Left colon (tissue), 2 donors: ENCODE measurements around the gene IRGQ. TPM values are rescaled to one million over a fixed set of nuclear protein-coding genes. Genes with fewer than 3 reads are reported as not detected.
"Not testable (repeated sequence)": the region's sequence is repeated elsewhere in the genome, so short reads cannot be mapped to it uniquely, and the experiment has no call there.

Source experiments
- ATAC-seq: fragments of 200-7000 bp; cut with Tn5 transposase; one replicate; pipeline ENCODE4 v1.9.1; 2020; ENCODE audit warnings: mild to moderate bottlenecking, moderate library complexity
- DNase-seq, 2 donors: peaks; one replicate each; pipeline ENCODE4 v3.0.0-alpha.2; 2020
- intact Hi-C, 2 donors: fragments of 100-400 bp; cut with DNase I in 1 of 2; cut with micrococcal nuclease in 1 of 2; formaldehyde crosslinking; loops; one replicate each; pipeline versions ENCODE4 v1.11.2 to v1.14.0; 2022; cut with DNase I, micrococcal nuclease
- total RNA-seq, 2 donors: library from RNA; stranded (reverse); fragmentation: NEBNext Ultra II Directional; extraction: Animal tissue kit (Norgen Biotek cat#: 25700); gene quantifications; one replicate each; pipeline ENCODE4 v1.2.1, GENCODE V29; 2021
- donor health status: DM: no; HTN: no; CAD: no.
- donor health status: DM: yes; HTN: yes; CAD: no.

IRGQ gene
- total RNA-seq, 2 donors from 2014 or later = 19.8 to 23.3 TPM

DNA sequence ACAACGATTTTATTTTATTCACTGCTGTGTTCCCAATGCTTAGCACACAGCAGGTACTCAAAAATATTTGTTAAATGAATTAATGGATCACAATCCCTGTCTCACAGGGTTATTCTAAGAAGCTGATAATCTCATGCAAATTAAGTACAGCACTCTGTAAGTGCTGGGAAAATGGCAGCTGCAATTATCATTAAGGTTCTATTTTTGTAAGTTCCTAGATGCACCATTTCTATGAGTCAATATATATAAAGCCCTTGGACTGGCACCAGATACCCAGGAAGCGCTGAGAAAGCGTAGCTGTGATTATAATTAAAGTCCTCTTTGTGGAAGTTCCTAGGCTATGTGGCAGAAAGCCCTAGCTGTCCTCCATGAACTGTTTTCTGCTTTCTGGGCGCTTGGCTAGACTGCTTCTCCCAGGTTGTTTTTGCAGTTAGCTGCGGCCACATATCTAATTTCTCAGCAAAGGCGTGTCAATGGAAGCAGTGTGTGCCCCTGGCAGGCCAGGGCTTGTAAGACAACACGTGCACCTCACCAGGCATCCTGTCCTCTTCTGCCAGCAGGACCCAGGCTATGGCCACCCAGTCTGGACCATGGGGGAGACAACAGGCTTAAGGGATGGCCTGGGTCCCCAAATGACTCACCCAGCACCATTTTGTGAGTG lies 10.8 kb upstream of the IRGQ start:
- ATAC-seq = no peak
- intact Hi-C loops = no loop called here

DNA sequence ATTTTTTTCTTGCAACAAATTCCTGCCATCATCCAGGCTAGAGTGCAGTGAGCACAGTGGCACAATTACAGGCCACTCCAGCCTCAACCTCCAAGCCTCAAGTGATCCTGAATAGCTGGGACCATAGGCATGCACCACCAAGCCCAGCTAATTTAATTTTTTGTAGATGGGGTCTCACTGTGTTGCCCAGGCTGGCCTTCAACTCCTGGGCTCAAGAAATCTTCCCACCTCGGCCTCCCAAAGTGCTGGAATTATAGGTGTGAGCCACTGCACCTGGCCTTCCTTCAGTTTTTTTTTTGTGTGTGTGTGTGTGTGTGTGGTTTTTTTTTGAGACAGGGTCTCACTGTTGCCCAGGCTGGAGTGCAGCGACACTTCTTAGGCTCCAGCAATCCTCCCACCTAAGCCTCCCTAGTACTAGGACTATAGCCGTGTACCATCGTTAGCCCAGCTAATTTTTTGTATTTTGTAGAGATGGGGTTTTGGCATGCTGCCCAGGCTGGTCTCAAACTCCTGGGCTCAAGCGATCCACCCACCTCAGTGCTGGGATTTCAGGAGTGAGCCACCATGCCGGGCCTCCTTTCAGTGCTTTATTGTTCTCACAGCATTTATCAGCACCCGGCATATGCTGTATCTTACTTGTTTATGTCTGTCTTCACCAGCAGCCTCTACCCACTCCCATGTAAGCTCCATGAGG lies 10.1 kb upstream of the IRGQ start:
- DNase-seq = no peak
- ATAC-seq = no peak
- intact Hi-C loops = no loop called here

More for the DNA sequence above, 10.8 kb upstream of the IRGQ start:
- no peak for DNase-seq

DNA sequence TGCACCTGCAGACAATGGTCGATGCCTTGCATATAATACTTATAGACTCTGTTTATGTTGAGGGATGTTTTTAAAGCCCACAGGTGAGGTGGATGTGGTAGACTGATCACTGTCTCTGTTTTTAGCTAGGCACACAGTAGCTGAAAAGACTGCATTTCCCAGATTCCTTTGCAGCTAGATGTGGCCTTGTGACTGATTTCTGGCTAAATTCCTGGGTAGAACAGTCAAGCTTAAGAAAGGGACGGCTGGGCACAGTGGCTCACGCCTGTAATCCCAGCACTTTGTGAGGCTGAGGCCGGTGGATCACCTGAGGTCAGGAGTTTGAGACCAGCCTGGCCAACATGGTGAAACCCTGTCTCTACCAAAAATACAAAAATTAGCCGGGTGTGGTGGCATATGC lies 4.4 kb upstream of the IRGQ start:
- DNase-seq, intact Hi-C loops, ATAC-seq: not testable (repeated sequence)

DNA sequence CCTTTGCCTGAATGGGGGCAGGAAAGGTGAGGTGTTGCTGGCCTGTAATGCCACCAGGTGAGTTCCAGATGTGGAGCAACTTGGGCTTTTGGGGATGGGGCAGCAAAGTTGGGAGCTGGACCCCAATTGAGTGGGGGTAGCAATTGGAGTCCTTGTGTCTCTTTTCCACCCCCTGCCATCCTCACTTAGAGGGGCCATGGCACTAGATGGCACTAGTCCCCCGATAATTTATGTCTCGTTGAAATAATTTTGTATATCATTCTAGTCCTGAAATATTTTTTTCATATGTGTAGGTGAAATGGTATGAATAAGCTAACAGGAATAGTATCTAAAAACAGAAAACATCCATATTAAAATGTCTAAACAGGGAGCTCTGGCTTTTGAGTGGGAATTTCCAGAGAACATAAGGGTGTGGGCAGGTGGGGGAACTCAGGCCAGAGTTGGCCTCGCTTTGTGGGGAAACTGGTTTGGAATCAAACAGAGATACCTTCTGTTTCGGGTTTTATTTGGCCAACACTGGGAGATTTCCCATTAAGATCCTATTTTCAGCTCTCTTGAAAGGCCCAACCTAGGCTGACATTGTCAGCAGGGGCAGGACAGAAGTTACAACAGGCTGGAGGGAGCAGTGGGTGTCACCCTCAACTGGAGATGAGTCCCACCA lies 3.8 kb upstream of the IRGQ start:
- no peak for ATAC-seq
- DNase-seq = no peak
- intact Hi-C loops = no loop called here

DNA sequence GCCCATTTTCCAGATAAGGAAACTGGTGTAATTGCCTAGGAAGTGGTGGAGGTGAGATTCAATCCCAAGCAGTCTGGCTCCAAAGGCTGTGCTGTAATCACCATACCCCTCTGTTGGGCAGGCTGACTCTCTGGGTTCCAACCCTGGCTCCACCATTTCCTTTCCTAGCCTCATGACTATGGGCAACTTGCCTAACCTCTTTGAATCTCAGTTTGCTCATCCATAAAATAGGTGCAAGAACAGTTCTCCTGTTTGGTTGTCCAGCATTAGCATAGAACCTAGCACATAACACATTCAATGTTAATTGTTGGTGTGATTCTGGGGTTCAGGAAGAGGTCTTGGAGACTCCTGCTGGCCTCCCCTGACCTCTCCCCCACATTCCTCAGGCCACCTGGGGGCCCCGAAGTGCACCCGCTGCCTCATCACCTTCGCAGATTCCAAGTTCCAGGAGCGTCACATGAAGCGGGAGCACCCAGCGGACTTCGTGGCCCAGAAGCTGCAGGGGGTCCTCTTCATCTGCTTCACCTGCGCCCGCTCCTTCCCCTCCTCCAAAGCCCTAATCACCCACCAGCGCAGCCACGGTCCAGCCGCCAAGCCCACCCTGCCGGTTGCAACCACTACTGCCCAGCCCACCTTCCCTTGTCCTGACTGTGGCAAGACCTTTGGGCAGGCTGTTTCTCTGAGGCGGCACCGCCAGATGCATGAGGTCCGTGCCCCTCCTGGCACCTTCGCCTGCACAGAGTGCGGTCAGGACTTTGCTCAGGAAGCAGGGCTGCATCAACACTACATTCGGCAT lies 2.7 kb upstream of the IRGQ start:
- ATAC-seq = no peak
- DNase-seq = no peak
- intact Hi-C loops = no loop called here

DNA sequence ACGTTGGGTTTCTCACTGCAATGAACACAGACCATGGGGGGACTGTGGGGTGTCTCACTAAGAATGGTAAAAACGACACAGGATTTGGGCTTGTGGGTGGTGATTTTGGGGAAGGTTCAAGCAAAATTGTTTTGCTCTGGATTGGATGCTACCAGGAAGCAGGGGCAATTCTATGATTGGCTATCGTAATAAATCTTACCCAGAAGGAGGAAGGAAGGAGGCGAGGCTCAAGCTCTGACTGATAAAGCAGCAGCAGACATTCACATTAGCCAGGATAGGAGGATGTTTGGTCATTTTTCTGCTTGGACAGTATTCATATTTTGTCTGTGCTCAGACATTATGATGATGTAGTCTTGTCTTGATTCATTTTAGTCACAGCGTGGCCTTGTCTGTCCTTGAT lies 1.9 kb upstream of the IRGQ start:
- ATAC-seq (no peak), DNase-seq (no peak)
- intact Hi-C loops = no loop called here

DNA sequence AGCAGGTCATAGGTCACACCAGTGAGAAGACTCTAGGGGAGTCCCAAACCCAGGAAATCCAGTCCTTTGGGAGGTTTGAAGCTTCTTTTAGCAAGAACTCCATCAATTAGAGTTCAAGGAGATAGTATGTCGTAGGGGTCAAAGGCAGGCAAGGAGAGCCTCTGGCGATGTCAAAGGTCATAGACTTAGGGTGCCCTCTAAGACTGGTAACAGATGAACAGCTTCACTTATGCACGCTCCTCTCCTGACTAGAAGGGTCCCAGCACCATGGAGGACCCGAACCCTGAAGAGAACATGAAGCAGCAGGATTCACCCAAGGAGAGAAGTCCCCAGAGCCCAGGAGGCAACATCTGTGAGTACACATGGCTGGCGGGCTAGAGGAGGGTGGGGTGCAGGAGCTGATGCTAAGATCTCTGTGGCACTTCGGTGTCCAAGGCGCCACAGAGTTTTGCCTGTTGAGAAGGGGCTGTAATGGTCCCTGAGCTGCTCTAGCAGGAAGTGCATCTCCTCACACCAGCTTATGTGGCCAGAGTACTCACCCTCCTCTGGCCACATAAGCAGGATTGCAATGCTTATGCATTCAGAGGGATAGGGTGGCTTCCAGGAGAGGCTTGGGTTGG lies 1.0 kb upstream of the IRGQ start:
- intact Hi-C loops = no loop called here
- no peak for ATAC-seq
- no peak for DNase-seq

DNA sequence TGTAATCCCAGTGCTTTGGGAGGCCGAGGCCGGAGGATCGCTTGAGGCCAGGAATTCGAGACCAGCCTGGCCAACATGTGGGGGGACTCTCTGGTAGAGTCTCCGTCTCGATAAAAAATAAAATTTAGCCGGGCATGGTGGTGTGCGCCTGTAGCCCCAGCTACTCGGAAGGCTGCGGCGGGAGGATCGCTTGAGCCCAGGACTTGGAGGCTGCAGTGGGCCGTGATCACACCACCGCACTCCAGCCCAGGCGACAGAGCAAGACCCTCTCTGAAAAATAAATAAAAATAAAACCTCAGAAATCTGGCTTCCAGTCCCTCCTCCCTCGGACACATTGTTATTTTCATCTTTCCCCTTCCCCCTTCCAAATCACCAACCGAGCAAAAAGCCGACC lies 332 bp downstream of the IRGQ start:
- ATAC-seq = peak; percentile 19
- intact Hi-C loops = no loop called here
- no peak for DNase-seq

DNA sequence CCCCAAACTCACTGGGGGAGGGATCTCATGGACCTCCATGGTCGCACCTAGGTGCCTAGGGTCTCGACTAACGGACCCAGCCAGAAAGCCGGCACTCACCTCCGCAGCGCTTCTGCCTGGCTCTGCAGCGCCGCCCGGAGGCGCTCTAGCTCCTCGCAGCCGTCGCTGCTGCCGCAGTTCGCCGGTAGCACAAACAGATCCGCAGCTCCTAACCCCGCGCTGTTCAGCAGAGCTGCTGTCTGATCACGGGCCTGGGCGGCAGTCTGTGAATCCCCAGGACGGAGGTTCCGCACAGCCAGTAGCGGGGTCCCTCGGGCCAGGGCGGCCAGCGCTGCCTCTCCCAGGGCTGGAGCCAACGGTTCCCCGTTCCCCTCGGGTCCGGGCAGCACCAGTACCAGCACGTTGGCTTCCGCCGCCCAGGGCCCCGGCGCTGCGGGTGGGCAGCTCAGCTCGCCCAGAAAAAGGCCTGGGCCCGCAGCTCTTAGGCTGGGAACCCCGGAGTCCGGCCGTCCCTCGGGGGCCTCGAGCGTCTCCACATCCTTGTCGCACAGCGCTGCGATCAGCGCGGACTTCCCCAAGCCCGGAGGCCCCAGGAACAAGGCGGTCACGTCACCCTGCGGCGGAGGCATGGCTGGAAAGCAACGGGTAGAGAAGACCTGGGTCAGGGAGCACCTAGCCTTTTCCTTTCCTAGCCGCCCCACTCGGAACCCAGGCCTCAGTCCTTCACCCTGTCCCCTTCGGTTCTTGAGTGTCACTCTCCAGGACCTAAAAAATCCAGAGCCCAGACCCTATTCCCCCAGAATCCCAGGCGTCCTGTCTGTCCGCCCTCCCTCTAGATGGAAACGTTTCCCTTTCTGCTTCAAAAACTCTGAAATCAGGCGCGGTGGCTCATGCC lies 977 bp downstream of the IRGQ start:
- DNase-seq = peak; percentile 56 to 68
- intact Hi-C loops = no loop called here
- ATAC-seq = peak; percentile 47

DNA sequence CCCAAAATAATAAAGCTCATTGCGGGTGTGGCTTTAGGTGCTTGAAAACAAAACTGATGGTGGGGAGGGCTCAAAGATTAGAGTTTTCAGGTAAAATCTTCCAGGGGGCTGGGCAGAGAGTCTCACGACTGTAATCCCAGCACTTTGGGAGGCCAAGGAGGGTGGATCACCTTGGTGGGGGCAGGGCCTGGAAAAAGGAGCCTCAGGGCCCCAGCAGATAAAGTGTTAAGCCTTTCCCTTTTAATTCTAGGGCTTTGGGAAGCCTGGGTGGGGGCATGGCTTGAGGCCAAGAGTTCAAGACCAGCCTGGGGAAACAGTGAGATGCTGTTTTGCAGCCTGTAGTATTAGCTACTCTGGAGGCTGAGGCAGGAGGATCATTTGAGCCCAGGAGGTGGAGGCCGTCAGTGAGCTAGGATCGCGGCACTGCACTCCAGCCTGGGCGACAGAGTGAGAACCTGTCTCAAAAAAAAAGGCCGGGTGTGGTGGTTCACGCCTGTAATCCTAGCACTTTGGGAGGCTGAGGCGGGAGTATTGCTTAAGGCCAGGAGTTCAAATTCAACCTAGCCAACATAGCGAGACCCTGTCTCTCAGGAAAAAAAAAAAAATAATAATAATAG lies 1.7 kb downstream of the IRGQ start:
- ATAC-seq = no peak
- no peak for DNase-seq
- intact Hi-C loops = no loop called here

DNA sequence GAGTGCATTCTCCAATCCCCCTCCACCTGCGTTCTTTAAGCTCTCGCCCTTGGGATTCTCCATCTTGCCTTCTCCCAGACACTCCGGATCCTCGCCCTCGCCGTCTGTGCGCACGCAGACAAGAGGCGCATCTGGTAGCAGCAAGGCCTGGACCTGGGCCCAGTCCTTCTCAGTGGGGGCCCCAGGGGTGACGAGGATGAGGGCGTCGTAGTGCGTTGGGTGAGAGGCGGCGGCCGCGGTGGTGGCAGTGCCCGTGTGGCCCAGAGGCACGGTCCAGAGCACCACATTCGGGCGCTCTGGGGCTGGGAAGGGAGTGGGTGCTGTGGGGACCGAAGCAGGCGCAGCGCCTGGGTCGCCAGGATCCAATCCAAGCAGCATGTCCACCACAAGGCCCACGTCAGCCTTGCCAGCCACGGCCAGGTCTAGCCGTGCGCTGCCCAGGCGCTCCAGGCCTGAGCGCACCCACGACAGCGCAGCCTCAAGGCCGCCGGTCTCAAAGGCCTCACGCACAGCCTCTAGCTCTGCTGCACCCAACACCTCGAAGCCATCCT lies 3.1 kb downstream of the IRGQ start:
- ATAC-seq (no peak), DNase-seq (no peak)
- intact Hi-C loops = no loop called here

DNA sequence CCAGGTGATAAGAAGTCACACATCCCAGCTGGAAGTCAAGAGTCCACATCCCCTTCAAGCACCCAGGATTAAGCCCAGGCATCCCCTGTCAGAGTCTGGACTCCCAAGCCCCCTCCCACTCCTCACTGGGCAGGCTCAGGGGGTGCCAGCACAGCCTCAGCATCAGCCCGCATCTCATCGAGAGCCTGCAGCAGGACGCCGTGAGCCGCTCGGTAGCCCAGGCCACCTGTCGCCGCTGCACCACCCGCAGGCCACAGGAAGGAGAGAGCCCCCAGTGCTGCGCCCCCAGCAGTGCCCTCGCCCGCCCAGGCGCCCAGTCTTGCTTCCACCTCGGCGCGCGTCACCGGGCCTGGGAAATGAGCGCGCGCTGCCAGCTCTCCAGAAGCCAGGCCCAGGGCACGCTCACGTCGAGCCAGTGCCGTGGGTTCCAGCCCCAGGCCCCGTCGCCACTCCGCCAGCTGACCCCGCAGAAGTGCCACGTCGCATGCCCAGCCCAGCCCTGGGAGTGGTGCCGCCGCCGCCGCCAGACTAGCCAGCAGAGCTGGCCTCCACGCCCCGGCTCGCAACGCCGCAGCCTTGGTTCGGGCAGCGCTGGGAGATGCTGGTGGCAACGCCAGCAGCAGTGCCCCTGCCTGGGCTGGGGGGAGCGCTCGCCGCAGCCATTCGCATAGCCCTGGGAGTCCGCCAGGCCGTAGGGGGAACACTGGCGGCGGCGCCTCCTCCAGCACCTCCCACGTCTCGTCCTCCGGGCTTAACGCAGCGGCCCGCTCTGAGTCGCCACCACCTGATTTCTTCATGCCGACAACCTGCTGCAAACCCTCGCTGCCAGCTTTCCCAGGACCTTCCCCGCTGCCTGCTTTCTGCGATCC lies 3.8 kb downstream of the IRGQ start:
- no peak for ATAC-seq
- DNase-seq = no peak
- intact Hi-C loops = no loop called here

DNA sequence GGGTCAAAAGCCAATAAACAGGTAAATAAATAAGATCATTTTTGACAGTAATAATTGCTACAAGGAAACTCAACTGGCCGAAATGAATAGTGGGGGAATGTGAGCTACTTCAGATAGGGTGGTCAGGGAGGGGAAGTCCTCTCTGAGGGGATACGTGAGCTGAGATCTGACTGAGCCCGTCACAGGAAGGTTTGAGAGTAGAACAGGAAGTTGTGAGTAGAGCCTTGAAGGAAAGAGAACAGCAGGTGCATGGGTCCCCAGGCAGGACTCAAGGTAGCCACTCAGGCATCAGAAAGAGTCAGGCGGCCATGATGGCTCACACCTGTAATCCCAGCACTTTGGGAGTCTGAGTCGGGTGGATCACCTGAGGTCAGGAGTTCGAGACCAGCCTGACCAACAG lies 6.3 kb downstream of the IRGQ start:
- ATAC-seq (no peak), DNase-seq (no peak)
- intact Hi-C loops = no loop called here

DNA sequence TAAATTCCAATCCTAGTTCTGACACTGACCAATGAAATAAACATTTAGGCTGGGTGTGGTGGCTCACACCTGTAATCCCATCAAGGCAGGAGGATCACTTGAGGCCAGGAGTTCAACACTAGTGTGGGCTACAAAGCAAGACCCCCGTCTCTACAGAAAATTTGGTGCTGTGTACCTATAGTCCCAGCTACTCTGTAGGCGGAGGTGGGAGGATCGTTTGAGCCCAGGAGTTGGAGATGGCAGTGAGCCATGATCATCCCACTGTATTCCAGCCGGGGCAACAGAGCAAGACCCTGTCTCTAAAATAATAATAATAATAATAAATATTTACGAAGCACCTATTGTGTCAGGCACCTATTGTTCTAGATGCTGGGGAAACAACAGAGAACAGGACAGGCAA lies 6.7 kb downstream of the IRGQ start:
- DNase-seq (no peak), ATAC-seq (no peak)
- intact Hi-C loops = no loop called here

DNA sequence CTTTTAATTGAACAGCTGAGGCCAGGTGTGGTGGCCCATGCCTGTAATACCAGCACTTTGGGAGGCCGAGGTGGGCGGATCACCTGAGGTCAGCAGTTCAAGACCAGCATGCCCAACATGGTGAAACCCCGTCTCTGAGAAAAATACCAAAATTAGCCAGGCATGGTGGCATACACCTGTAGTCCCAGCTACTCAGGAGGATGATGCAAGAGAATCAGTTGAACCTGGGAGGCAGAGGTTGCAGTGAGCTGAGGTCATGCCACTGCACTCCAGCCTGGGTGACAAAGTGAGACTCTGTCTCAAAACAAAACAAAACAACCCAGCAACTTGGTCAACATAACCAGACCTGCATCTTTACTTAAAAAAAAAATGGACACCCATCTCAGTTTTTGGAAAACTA lies 8.9 kb downstream of the IRGQ start:
- intact Hi-C loops, DNase-seq, ATAC-seq: not testable (repeated sequence)

DNA sequence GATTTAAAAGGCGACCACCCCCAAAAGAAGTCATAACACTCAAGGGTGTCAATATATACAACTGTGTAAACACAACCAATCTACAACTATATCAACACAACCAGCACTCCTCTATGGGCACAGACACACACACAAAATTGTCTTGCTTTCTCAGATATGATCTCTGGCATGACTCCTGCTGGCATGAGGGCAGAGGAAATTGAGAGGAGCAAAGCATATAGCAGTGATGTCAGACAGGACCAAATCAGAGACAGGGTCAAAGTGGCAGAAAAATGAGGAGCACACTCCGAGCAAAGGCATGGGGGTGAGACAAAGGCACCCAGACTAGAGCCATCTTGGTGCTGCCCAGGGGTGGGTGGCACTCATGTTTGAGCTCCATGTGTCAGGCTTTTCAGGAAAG lies 9.6 kb downstream of the IRGQ start:
- intact Hi-C loops = no loop called here
- DNase-seq (no peak), ATAC-seq (no peak)

DNA sequence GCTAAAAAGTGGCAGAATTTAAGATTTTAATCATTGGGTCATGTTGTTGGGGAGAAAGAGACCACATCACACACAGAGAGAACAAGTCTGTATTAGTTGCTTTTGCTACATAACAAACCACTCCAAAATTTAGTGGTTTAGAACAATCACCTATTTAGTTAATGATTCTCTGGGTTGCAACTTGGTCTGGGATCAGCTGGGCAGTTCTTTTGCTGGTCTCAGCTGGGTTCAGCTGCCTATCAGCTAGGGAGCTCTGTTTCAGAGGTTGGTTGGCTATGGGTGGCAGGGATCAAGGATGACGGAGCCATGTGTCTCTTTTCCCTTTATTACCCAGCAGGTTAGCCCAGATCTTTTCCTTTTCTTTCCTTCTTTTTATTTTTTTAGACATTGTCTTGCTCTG lies 11.4 kb downstream of the IRGQ start:
- ATAC-seq = no peak
- DNase-seq = no peak
- intact Hi-C loops = no loop called here
